WTC11 (cell line): ENCODE measurements around the gene LRRC4B. TPM values are rescaled to one million over a fixed set of nuclear protein-coding genes. Genes with fewer than 3 reads are reported as not detected.

Experiments
- ATAC-seq: fragments of 200-7000 bp; cut with Tn5 transposase; 2 replicates; pipeline ENCODE4 v1.10.0; 2021; ENCODE audit warnings: mild to moderate bottlenecking, moderate library complexity
- CTCF ChIA-PET: fragments of 300-600 bp; sonication (Branson Sonifier 250); formaldehyde crosslinking; loops from one replicate; lab custom pipeline; 2021; ENCODE audit warnings: antibody characterized with exemption; lab: Charles Lee
- POLR2A ChIA-PET: fragments of 350-600 bp; sonication (Branson Sonifier 250); formaldehyde crosslinking; loops from one replicate; lab custom pipeline; 2021; ENCODE audit warnings: antibody characterized with exemption; lab: Charles Lee
- DNase-seq: peaks from one replicate; pipeline ENCODE4 v3.0.0; 2021; ENCODE audit warnings: low spot score
- H3K27ac Mint-ChIP-seq: 2 replicates; pipeline ENCODE4 v1.8.0; 2021; ENCODE audit warnings: mixed read lengths
- H3K27me3 Mint-ChIP-seq: 2 replicates; pipeline ENCODE4 v1.8.0; 2021; ENCODE audit warnings: low read depth, mild to moderate bottlenecking, moderate library complexity, mixed read lengths
- H3K36me3 Mint-ChIP-seq: 2 replicates; pipeline ENCODE4 v1.8.0; 2021; ENCODE audit warnings: mixed read lengths
- H3K4me1 Mint-ChIP-seq: 2 replicates; pipeline ENCODE4 v1.8.0; 2022; ENCODE audit warnings: mixed read lengths
- H3K4me3 Mint-ChIP-seq: 2 replicates; pipeline ENCODE4 v1.8.0; 2021; ENCODE audit warnings: mild to moderate bottlenecking, moderate library complexity, mixed read lengths
- H3K9me3 Mint-ChIP-seq: 2 replicates; pipeline ENCODE4 v1.8.0; 2021; ENCODE audit warnings: mixed read lengths
- ATF3 ChIP-seq: sonication (generic); formaldehyde crosslinking; conservative IDR thresholded peaks from 2 replicates; pipeline ENCODE4 v1.8.1; 2022; ENCODE audit warnings: mild to moderate bottlenecking, missing genetic modification reagents
- CTCF ChIP-seq: fragments of 200-600 bp; IDR thresholded peaks from 2 replicates; pipeline ENCODE4 v1.8.0; 2022; ENCODE audit warnings: antibody characterized with exemption
- EMX1 ChIP-seq: fragments of 250-450 bp; sonication (Bioruptor Pico); IDR thresholded peaks from 2 replicates; pipeline ENCODE4 v1.8.0; 2021; ENCODE audit warnings: mild to moderate bottlenecking
- ERG ChIP-seq: fragments of 250-450 bp; sonication (Bioruptor Pico); IDR thresholded peaks from 2 replicates; pipeline ENCODE4 v1.8.0; 2021; ENCODE audit warnings: mild to moderate bottlenecking
- GRHL2 ChIP-seq: fragments of 250-450 bp; sonication (Bioruptor Pico); IDR thresholded peaks from 2 replicates; pipeline ENCODE4 v1.8.0; 2022; ENCODE audit warnings: mild to moderate bottlenecking, moderate library complexity; ENCODE audit not compliant: insufficient replicate concordance, severe bottlenecking
- GTF2I ChIP-seq: fragments of 250-450 bp; sonication (Bioruptor Pico); conservative IDR thresholded peaks from 2 replicates; pipeline ENCODE4 v1.4.0; 2021; ENCODE audit warnings: mild to moderate bottlenecking
- HMGA2 ChIP-seq: fragments of 250-450 bp; sonication (Bioruptor Pico); IDR thresholded peaks from 2 replicates; pipeline ENCODE4 v1.4.0; 2021; ENCODE audit warnings: mild to moderate bottlenecking, moderate library complexity
- IRF2 ChIP-seq: sonication (generic); formaldehyde crosslinking; IDR thresholded peaks from 2 replicates; pipeline ENCODE4 v1.8.0; 2022; ENCODE audit warnings: low read depth, missing genetic modification reagents, borderline replicate concordance
- JAZF1 ChIP-seq: fragments of 250-450 bp; sonication (Bioruptor Pico); IDR thresholded peaks from 2 replicates; pipeline ENCODE4 v1.9.0; 2021; ENCODE audit warnings: moderate library complexity, mild to moderate bottlenecking, inconsistent platforms
- MXD4 ChIP-seq: fragments of 250-450 bp; sonication (Bioruptor Pico); IDR thresholded peaks from 2 replicates; pipeline ENCODE4 v1.8.0; 2021; ENCODE audit warnings: mild to moderate bottlenecking, moderate library complexity, borderline replicate concordance
- NR2C2 ChIP-seq: sonication (generic); formaldehyde crosslinking; IDR thresholded peaks from 2 replicates; pipeline ENCODE4 v1.8.0; 2022; ENCODE audit warnings: mild to moderate bottlenecking, missing genetic modification reagents
- NR3C1 ChIP-seq: sonication (generic); formaldehyde crosslinking; conservative IDR thresholded peaks from 2 replicates; pipeline ENCODE4 v1.8.1; 2023; ENCODE audit warnings: low read depth, mild to moderate bottlenecking, missing genetic modification reagents
- OVOL2 ChIP-seq: fragments of 250-450 bp; sonication (Bioruptor Pico); IDR thresholded peaks from 2 replicates; pipeline ENCODE4 v1.9.0; 2021; ENCODE audit warnings: mild to moderate bottlenecking, borderline replicate concordance
- RELA ChIP-seq: sonication (generic); formaldehyde crosslinking; IDR thresholded peaks from 2 replicates; pipeline ENCODE4 v1.8.1; 2022; ENCODE audit warnings: missing genetic modification reagents, mild to moderate bottlenecking, borderline replicate concordance
- SMAD3 ChIP-seq: sonication (generic); formaldehyde crosslinking; IDR thresholded peaks from 2 replicates; pipeline ENCODE4 v1.8.0; 2022; ENCODE audit warnings: missing genetic modification reagents, mild to moderate bottlenecking, borderline replicate concordance
- SMAD4 ChIP-seq: sonication (generic); formaldehyde crosslinking; IDR thresholded peaks from 2 replicates; pipeline ENCODE4 v1.8.0; 2022; ENCODE audit warnings: mild to moderate bottlenecking, missing genetic modification reagents
- STAT6 ChIP-seq: sonication (generic); formaldehyde crosslinking; conservative IDR thresholded peaks from 2 replicates; pipeline ENCODE4 v1.8.1; 2023; ENCODE audit warnings: mild to moderate bottlenecking, low read depth, missing genetic modification reagents, moderate library complexity
- ZBTB43 ChIP-seq: sonication (generic); formaldehyde crosslinking; IDR thresholded peaks from 2 replicates; pipeline ENCODE4 v1.8.1; 2023; ENCODE audit warnings: mild to moderate bottlenecking, missing genetic modification reagents
- ZNF121 ChIP-seq: sonication (generic); formaldehyde crosslinking; IDR thresholded peaks from 2 replicates; pipeline ENCODE4 v1.8.0; 2023; ENCODE audit warnings: missing genetic modification reagents
- ZNF263 ChIP-seq: sonication (generic); formaldehyde crosslinking; IDR thresholded peaks from 2 replicates; pipeline ENCODE4 v1.8.1; 2022; ENCODE audit warnings: low read depth, mild to moderate bottlenecking, moderate library complexity, missing genetic modification reagents
- total RNA-seq: library from RNA; stranded (reverse); gene quantifications from 3 replicates; pipeline ENCODE4 v1.2.3, GENCODE V29; 2021

LRRC4B gene
- total RNA-seq, 1 experiment from 2014 or later, result 10.0 TPM

GRCh38 chr19:50532952-50533351 lies 35.3 kb downstream of the LRRC4B start (continued):
- no peak for TF ChIP-seq OVOL2

- H3K27me3 Mint-ChIP-seq, result peaks cover 27% of the 10 kb centered on the region
- 0 out of 2 replicates have a peak, but pooled peaks cover 2% of the 10 kb centered on the region for H3K4me1 Mint-ChIP-seq
- TF ChIP-seq ZNF121 (CRISPR knock-in tag) (no peak), HMGA2 (CRISPR knock-in tag) (no peak), IRF2 (CRISPR knock-in tag) (no peak), NR2C2 (no peak), RELA (CRISPR knock-in tag) (no peak), CTCF (no peak), GTF2I (CRISPR knock-in tag) (no peak), ZNF263 (CRISPR knock-in tag) (no peak), ZBTB43 (CRISPR knock-in tag) (no peak), ATF3 (no peak), MXD4 (no peak), STAT6 (no peak), JAZF1 (no peak), NR3C1 (CRISPR knock-in tag) (no peak), SMAD3 (CRISPR knock-in tag) (no peak), EMX1 (CRISPR knock-in tag) (no peak), ERG (CRISPR knock-in tag) (no peak), SMAD4 (CRISPR knock-in tag) (no peak), GRHL2 (CRISPR knock-in tag) (no peak)
- H3K4me3 Mint-ChIP-seq, result no peak overlapping the region
- ChIA-PET POLR2A (no interaction called here), CTCF (interaction anchor here (4.4 kb wide), 1 partner anchor 13 kb away, joined by 30 read pairs; no protein-coding TSS in a partner anchor)
- H3K27ac Mint-ChIP-seq, result no peak overlapping the region
- DNase-seq (no peak), ATAC-seq (no peak)
- H3K9me3 Mint-ChIP-seq, result peaks cover 21% of the 10 kb centered on the region
- H3K36me3 Mint-ChIP-seq, result peaks cover 16% of the 10 kb centered on the region
Observed at GRCh38 chr19:50531171-50531612, 37.0 kb downstream of the LRRC4B start.
